Activated CD8-positive, alpha-beta memory T cell treated with anti-CD3 and anti-CD28 coated beads for 48 hours (primary cell): ENCODE data around the gene ZNF594.
"Not testable (repeated sequence)": the region's sequence is repeated elsewhere in the genome, so short reads cannot be mapped to it uniquely, and the experiment has no call there.

Experiments
- DNase-seq, 3 experiments: peaks; one replicate each; pipeline ENCODE4 v3.0.0-alpha.2; 2020; ENCODE audit warnings: low read depth in 2 of 3, low spot score in 2 of 3

Gene ZNF594

GRCh38 chr17:5137511-5138197 is 54.0 kb downstream of the ZNF594 start:
- not testable (repeated sequence) for DNase-seq

DNA sequence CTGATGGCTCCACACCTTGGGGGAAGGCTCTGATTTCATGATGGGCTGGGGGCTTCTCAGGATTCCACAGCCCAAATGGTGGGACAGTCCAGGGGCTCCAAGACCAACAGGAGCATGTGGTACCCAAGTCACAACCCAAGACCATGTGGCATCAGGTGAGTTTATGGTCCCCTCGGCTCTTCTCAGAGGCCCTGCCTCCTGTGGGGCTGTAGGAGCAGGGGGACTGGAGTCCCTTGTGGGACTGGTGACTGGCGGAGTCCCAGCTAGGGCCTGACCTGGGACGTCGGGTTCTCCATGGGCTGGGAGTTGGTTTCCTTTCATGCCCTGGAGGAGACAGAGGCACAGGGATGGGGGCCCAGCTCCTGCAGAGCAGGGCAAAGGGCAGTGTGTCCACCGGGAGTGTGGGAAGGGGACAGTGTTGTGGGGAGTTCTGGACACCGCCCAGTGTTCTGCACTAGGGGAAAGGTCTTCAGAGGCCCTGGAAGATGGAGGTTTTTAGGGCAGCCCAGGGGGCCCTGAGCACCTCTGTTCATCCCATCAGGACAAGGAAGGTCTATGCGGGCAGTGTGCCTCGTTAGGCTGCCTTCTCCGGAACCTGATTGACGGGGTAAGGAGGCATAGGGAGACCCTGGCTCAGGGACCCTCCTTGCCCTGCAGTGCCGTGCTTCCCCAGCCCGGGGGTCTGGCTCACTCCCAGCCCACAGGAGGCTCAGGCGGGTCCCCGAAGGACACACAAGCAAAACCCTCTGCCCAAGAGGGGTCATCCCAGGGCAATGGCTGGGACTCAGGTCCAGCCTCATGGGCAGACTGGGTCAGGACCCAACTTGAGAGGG is 54.9 kb downstream of the ZNF594 start:
- DNase-seq, result not testable (repeated sequence)

- DNase-seq, result no peak
These were observed 55.7 kb downstream of the ZNF594 start for GRCh38 chr17:5135726-5136579.

- not testable (repeated sequence) for DNase-seq
These were observed 56.4 kb downstream of the ZNF594 start for GRCh38 chr17:5135131-5135712.

- DNase-seq, result not testable (repeated sequence)
These were observed 57.1 kb downstream of the ZNF594 start for GRCh38 chr17:5134571-5134970.

DNA sequence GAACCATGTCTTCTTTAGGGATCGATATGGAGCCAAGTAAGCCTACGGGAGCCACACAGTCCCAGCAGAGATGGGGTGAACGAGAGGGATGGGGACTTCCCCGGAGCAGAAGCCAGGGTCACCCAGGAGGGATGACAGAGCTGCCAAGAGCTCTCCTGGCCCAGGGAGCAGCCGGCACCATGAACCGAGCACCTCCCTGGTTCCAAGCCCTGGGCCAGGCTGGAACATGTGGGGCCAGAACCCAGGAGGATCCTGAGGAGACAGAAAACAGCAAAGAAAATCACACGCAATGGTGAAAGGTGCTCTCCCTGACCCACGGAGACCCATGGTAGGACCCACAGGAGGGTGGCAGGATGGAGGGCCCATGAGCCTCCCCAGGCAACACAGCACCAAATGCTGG is 57.7 kb downstream of the ZNF594 start:
- DNase-seq, result not testable (repeated sequence)

- DNase-seq, result no peak
These were observed 58.4 kb downstream of the ZNF594 start for GRCh38 chr17:5133311-5133710.

DNA sequence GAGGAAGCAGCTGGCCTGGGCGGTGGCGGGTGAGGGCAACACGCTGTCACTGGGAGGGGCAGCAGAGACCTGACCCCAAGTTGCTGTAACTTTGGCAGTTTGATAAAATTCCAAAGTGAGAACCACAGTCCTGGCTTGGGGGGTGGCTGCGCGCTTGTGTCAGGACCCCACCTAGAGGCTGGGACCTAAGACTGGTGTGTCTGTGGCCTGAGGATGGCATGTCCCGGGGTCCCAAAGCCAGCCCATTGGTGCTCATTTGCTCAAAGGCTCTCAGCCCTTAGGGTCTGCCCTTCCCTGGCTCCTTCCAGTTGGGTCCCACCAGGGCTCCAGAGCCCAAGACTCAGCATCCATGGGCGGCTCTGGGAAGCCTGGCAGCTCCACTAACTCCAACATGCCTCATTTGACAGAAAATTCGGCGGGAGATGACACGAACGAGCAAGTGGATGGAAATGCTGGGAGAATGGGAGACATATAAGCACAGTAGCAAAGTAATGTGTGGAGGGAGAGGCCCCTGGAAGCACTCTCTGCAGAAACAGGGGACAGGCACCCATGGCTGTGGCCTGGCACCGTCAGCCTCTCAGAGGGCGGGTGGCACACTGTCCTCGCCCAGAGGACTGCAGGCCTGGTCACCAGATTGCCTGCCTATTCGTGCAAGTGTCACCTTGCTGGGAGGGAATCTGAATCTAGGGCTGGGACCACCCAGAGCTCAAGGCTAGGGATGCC is 59.0 kb downstream of the ZNF594 start:
- not testable (repeated sequence) for DNase-seq

- DNase-seq, result not testable (repeated sequence)
These were observed 59.7 kb downstream of the ZNF594 start for GRCh38 chr17:5131799-5132502.

- DNase-seq, result no peak
These were observed 60.4 kb downstream of the ZNF594 start for GRCh38 chr17:5131146-5131715.

- DNase-seq, result not testable (repeated sequence)
These were observed 61.0 kb downstream of the ZNF594 start for GRCh38 chr17:5130687-5131086.

- not testable (repeated sequence) for DNase-seq
These were observed 61.4 kb downstream of the ZNF594 start for GRCh38 chr17:5130261-5130660.

- DNase-seq, result not testable (repeated sequence)
These were observed 61.9 kb downstream of the ZNF594 start for GRCh38 chr17:5129770-5130169.
